Stimulated activated CD4-positive, alpha-beta T cell treated with anti-CD3 and anti-CD28 coated beads, TNF-alpha, amount 100 ng/mL, for 24 hours (primary cell): ENCODE data around the gene LYZ.

Source experiments
- DNase-seq, 3 experiments: peaks; one replicate each; pipeline ENCODE4 v3.0.0-alpha.2; 2020; ENCODE audit warnings: low read depth in 3 of 3

LYZ gene

DNA sequence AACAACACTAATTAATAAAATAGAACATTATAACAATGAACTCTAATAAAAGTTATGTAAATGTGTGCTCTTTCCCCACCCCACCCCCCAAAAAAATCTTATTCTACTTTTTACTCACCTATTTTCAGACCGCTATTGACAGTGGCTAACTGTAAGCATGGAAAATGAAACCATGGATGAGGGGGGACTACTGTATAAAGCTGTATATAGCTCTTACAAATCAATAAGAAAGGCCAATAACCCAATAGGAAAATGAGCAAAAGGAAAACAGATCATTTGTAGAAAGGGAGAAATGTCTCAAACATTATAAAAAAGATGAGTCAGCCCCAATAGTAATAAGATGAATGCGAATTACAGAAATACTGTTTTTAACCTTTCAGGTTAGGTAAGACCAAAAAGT lies 38.7 kb downstream of the LYZ start:
- no peak for DNase-seq

DNA sequence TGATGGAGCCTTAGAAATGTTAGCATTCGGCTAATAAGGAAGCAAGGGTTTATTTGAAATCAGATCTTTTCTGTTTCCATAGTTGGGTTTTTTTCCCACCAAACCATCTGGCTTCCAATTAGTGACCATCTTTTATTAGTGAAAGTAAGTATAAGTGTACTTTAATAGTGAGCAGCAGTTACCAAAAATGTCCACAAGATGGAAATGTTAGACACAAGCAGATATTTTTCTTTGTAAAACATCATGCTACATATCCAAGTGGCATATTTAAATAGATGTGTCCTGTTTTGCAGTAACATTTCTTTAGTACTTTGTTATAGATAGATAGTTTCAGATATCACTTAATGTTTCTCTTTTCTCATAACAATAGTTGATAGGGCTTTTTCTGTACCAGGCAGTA lies 40.2 kb downstream of the LYZ start:
- no peak for DNase-seq

GRCh38 chr12:69389831-69390230 lies 41.6 kb downstream of the LYZ start:
- no peak for DNase-seq

DNA sequence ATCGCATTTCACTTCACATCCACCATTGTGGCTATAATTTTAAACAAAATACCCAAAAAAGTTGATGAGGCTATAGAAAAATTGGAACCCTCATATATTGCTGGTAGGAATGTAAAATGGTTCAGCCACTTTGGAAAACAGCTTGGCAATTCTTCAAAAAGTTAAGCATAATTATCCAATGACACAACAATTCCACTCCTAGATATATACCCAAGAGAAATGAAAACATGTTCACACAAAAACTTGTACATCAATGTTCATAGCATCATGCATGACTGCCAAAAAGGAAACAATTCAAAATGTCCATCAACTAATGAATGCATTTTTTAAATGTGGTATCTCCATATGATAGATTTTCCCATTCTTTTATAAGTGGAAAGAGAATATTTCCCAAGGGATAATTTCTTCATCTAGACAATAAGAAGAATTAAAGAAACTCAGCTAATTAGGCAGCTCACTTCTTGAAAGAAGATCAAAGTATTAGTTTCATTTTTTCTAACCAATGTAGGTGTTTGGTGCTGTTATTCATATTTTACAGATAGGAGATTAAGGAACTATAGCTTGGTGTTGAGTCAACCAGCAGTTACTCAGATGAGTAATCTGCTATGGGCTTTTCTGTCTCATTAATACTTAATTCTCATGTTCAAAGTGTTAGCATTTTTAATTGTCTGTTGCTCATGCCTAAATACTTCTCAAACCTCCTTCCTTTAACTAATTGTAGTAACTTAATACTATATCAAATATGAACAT lies 44.2 kb downstream of the LYZ start:
- no peak for DNase-seq

- no peak for DNase-seq
Observed at GRCh38 chr12:69396041-69396440, 47.9 kb downstream of the LYZ start.

DNA sequence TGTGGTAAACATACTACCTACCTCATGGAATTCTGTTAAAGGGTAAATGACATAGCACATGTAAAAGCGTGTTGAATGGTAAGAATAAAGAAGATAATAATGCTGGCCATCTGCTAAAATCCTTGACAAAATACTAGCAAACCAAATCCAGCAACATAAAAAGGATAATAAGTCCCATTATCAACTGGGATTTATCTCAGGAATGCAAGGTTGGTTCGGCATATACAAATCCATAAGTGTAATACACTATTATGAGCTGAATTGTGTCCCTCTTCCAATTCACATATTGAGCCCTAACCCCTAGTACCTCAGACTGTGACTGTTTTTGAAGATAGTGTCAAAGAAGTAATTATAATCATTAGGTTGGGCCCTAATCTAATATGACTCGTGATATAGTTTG lies 48.8 kb downstream of the LYZ start:
- no peak for DNase-seq

GRCh38 chr12:69397978-69398377 lies 49.8 kb downstream of the LYZ start:
- DNase-seq: no peak

DNA sequence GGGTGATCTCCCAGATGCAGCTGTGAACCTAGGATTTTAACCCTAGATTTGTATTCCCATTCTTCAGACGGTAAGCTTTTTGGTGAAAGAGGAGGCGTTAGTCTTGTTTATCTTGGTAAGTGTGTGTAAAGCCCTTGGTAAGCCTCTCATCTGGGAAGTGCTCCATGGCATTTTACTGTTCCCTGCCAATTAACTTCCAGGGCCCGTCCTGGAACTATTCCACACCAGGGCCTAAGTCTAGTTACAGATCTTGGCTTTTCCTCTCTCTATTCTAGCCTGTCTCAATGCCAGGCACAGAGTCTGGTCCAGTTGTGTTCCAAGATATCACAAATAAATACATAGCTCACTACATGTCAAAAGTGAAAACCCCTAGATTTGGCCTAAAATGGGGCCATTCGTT lies 53.8 kb downstream of the LYZ start:
- DNase-seq: no peak
